ENCODE measurements around the gene SLIT2. TPM values are rescaled to one million over a fixed set of nuclear protein-coding genes. Genes with fewer than 3 reads are reported as not detected.

The SLIT2 gene
- total and polyA plus RNA-seq, 11 donors, result 0.99 to 19.4 (median 4.0) TPM

- intact Hi-C loops (cut with DNase I), result loop anchor here in 1 of 10 donors (10.0 kb wide), 1 partner anchor 387 kb away; no protein-coding TSS in a partner anchor
- Histone ChIP-seq H3K27me3 (no peaks in the 10 kb centered on the region), H3K4me3 (no peak overlapping the region), H3K36me3 (no peaks in the 10 kb centered on the region), H3K4me1 (no peaks in the 10 kb centered on the region), H3K9me3 (no peaks in the 10 kb centered on the region), H3K27ac (no peak overlapping the region)
- TF ChIP-seq CTCF (IDR thresholded peaks at IDR 0.05) (no peak), POLR2A (IDR thresholded peaks at IDR 0.05) (no peak)
- WGBS, 4 donors, result 88 to 95% (median 91%) methylated on average over 6 of the region's 6 CpGs
- ATAC-seq, result no peak
- DNase-seq, result no peak
Measured at GRCh38 chr4:20297783-20298182, 46.1 kb downstream of the SLIT2 start.

GRCh38 chr4:20298455-20298854 lies 46.8 kb downstream of the SLIT2 start:
- no peak overlapping the region for H3K4me3 ChIP-seq
- intact Hi-C loops (cut with DNase I), result loop anchor here in 1 of 10 donors (10.0 kb wide), 1 partner anchor 386 kb away; no protein-coding TSS in a partner anchor
- no peaks in the 10 kb centered on the region for H3K27me3 ChIP-seq
- ATAC-seq, result no peak
- H3K27ac ChIP-seq, result no peak overlapping the region
- no peak for DNase-seq
- no peaks in the 10 kb centered on the region for H3K9me3 ChIP-seq
- no peaks in the 10 kb centered on the region for H3K36me3 ChIP-seq
- no peak for TF ChIP-seq CTCF (IDR thresholded peaks at IDR 0.05)
- TF ChIP-seq POLR2A (IDR thresholded peaks at IDR 0.05), result no peak
- no peaks in the 10 kb centered on the region for H3K4me1 ChIP-seq

GRCh38 chr4:20298986-20299385 lies 47.3 kb downstream of the SLIT2 start:
- Histone ChIP-seq H3K27ac (no peak overlapping the region), H3K27me3 (no peaks in the 10 kb centered on the region), H3K36me3 (no peaks in the 10 kb centered on the region), H3K4me1 (no peaks in the 10 kb centered on the region), H3K9me3 (no peaks in the 10 kb centered on the region), H3K4me3 (no peak overlapping the region)
- no peak for ATAC-seq
- TF ChIP-seq CTCF (IDR thresholded peaks at IDR 0.05) (no peak), POLR2A (IDR thresholded peaks at IDR 0.05) (no peak)
- DNase-seq, result no peak
- intact Hi-C loops (cut with DNase I), result loop anchor here in 1 of 10 donors (10.0 kb wide), 1 partner anchor 386 kb away; no protein-coding TSS in a partner anchor

GRCh38 chr4:20299515-20299914 lies 47.8 kb downstream of the SLIT2 start:
- 35 to 48% (median 42%) methylated on average over 3 of the region's 3 CpGs for WGBS, 4 donors
- Histone ChIP-seq H3K36me3 (no peaks in the 10 kb centered on the region), H3K9me3 (no peaks in the 10 kb centered on the region), H3K4me3 (no peak overlapping the region), H3K4me1 (no peaks in the 10 kb centered on the region), H3K27ac (no peak overlapping the region), H3K27me3 (no peaks in the 10 kb centered on the region)
- ATAC-seq, result no peak
- DNase-seq, result no peak
- peak in 6 of 12 donors; percentile 23 to 54 (median 34) for TF ChIP-seq CTCF (IDR thresholded peaks at IDR 0.05)
- no peak for TF ChIP-seq POLR2A (IDR thresholded peaks at IDR 0.05)
- intact Hi-C loops (cut with DNase I), result loop anchor here in 1 of 10 donors (10.0 kb wide), 1 partner anchor 385 kb away; no protein-coding TSS in a partner anchor
